ENCODE data around the gene SLC30A4. TPM values are rescaled to one million over a fixed set of nuclear protein-coding genes. Genes with fewer than 3 reads are reported as not detected.

Gene SLC30A4
- total RNA-seq, result 6.8 and 8.5 TPM in 2 replicates

GRCh38 chr15:45522328-45523165 lies at the start of gene SLC30A4:
TSS of gene SLC30A4 (minus strand) at chr15:45522755. CDS start at chr15:45522354, 401 bp downstream.

Small RNAs within 50 kb of the gene (small RNA-seq; reads per million reads assigned to genes)
- gene DPPA5P2, result not detected
- gene SNORA41B, result not detected

Other genes with a start within 250 kb of the SLC30A4 start
- gene GATM, start 144.2 kb downstream of the SLC30A4 start, total RNA-seq, result 0.66 and 1.3 TPM in 2 replicates
- gene BLOC1S6, start 64.6 kb upstream of the SLC30A4 start, total RNA-seq, result 87.6 and 93.2 TPM in 2 replicates
- gene SQOR, start 112.3 kb upstream of the SLC30A4 start, total RNA-seq, result 29.9 and 32.4 TPM in 2 replicates